IMR-90 (cell line): Measurements from ENCODE around the gene LLGL1. TPM values are rescaled to one million over a fixed set of nuclear protein-coding genes. Genes with fewer than 3 reads are reported as not detected.
A peak's percentile ranks its signal among the peaks of the same experiment; 100 is the strongest.

Experiments used
- ATAC-seq: fragments of 200-7000 bp; cut with Tn5 transposase; 2 replicates; pipeline ENCODE4 v1.9.1; 2020; ENCODE audit warnings: low read depth, mild to moderate bottlenecking, moderate library complexity
- BruUV-seq: library from RNA; stranded (reverse); fragments of 400-500 nt; replicated peaks from 2 replicates; lab custom pipeline; 2021; lab: Mats Ljungman, UMichigan
- CTCF ChIA-PET: fragments of 300-600 bp; formaldehyde crosslinking; extraction: SDS; loops from one replicate; lab custom pipeline; 2021; ENCODE audit warnings: antibody characterized with exemption; lab: Yijun Ruan, JAX
- POLR2A ChIA-PET: fragments of 300-600 bp; sonication (Branson Sonifier 250); formaldehyde crosslinking; loops from one replicate; lab custom pipeline; 2022; ENCODE audit warnings: antibody characterized with exemption; ENCODE audit not compliant: unreplicated experiment; lab: Charles Lee
- DNase-seq: peaks from one replicate; pipeline ENCODE4 v3.0.0; 2013
- H2AFZ ChIP-seq: replicated peaks from 2 replicates; pipeline ENCODE3; 2013; ENCODE audit warnings: low read length, mild to moderate bottlenecking; ENCODE audit not compliant: poor library complexity
- H2AK5ac ChIP-seq: 2 replicates; pipeline ENCODE4 v1.6.1; 2013; ENCODE audit warnings: low read depth, low read length, inconsistent platforms
- H2AK9ac ChIP-seq: replicated peaks from 2 replicates; pipeline ENCODE3; 2013; ENCODE audit warnings: mild to moderate bottlenecking, low read depth, low read length, moderate library complexity; ENCODE audit not compliant: poor library complexity
- H2BK120ac ChIP-seq: 2 replicates; pipeline ENCODE4 v1.6.1; 2013; ENCODE audit warnings: low read depth, low read length, inconsistent platforms
- H2BK15ac ChIP-seq: 3 replicates; pipeline ENCODE4 v1.6.1; 2013; ENCODE audit warnings: low read depth, low read length, inconsistent platforms
- H2BK20ac ChIP-seq: 2 replicates; pipeline ENCODE4 v1.6.1; 2013; ENCODE audit warnings: low read depth, mild to moderate bottlenecking, inconsistent platforms, low read length, moderate library complexity
- H2BK5ac ChIP-seq: 2 replicates; pipeline ENCODE4 v1.6.1; 2013; ENCODE audit warnings: mild to moderate bottlenecking, low read depth, low read length, inconsistent platforms; ENCODE audit not compliant: poor library complexity, severe bottlenecking
- H3K14ac ChIP-seq: replicated peaks from 2 replicates; pipeline ENCODE4 v1.6.1; 2013; ENCODE audit warnings: low read depth, low read length, inconsistent platforms
- H3K18ac ChIP-seq: 2 replicates; pipeline ENCODE4 v1.6.1; 2013; ENCODE audit warnings: low read depth, low read length, control low read depth
- H3K23ac ChIP-seq: 2 replicates; pipeline ENCODE4 v1.6.1; 2013; ENCODE audit warnings: low read depth, low read length, inconsistent platforms
- H3K27ac ChIP-seq: 2 replicates; pipeline ENCODE4 v1.5.1; 2013; ENCODE audit warnings: mild to moderate bottlenecking, control low read depth, low read length; ENCODE audit not compliant: insufficient read depth
- H3K27me3 ChIP-seq: 2 replicates; pipeline ENCODE4 v1.6.1; 2013; ENCODE audit warnings: low read length; ENCODE audit not compliant: control insufficient read depth, insufficient read depth
- H3K36me3 ChIP-seq: 2 replicates; pipeline ENCODE4 v1.6.1; 2013; ENCODE audit warnings: low read length, mixed read lengths; ENCODE audit not compliant: control insufficient read depth, insufficient read depth
- H3K4ac ChIP-seq: 2 replicates; pipeline ENCODE4 v1.6.1; 2013; ENCODE audit warnings: low read depth, low read length, inconsistent platforms
- H3K4me1 ChIP-seq: 2 replicates; pipeline ENCODE4 v1.6.1; 2013; ENCODE audit warnings: low read length, mixed read lengths; ENCODE audit not compliant: control insufficient read depth, insufficient read depth
- H3K4me2 ChIP-seq: 2 replicates; pipeline ENCODE4 v1.6.1; 2013; ENCODE audit warnings: low read depth, mild to moderate bottlenecking, control low read depth, low read length, moderate library complexity
- H3K4me3 ChIP-seq: 2 replicates; pipeline ENCODE4 v1.5.1; 2013; ENCODE audit warnings: low read depth, mild to moderate bottlenecking, control low read depth, low read length, moderate library complexity; ENCODE audit not compliant: insufficient read depth
- H3K56ac ChIP-seq: 2 replicates; pipeline ENCODE4 v1.6.1; 2013; ENCODE audit warnings: low read length, inconsistent platforms; ENCODE audit not compliant: insufficient read depth; ENCODE audit errors: extremely low read depth
- H3K79me1 ChIP-seq, 2 experiments: 2 replicates each; pipeline ENCODE4 v1.6.1; 2013; ENCODE audit warnings: low read length in 2 of 2, inconsistent platforms in 1 of 2, low read depth in 1 of 2
- H3K9ac ChIP-seq: 2 replicates; pipeline ENCODE4 v1.6.1; 2013; ENCODE audit warnings: low read depth, low read length, control low read depth
- H3K9me1 ChIP-seq: 2 replicates; pipeline ENCODE4 v1.6.1; 2013; ENCODE audit warnings: low read length, inconsistent platforms; ENCODE audit not compliant: insufficient read depth
- H3K9me3 ChIP-seq: 2 replicates; pipeline ENCODE4 v1.6.1; 2013; ENCODE audit warnings: low read length; ENCODE audit not compliant: control insufficient read depth, insufficient read depth
- H4K20me1 ChIP-seq: 2 replicates; pipeline ENCODE4 v1.6.1; 2013; ENCODE audit warnings: low read length, inconsistent platforms; ENCODE audit not compliant: insufficient read depth
- H4K5ac ChIP-seq: 2 replicates; pipeline ENCODE4 v1.6.1; 2013; ENCODE audit warnings: mild to moderate bottlenecking, low read depth, low read length, control low read depth
- H4K8ac ChIP-seq, 2 experiments: 2 replicates each; pipeline ENCODE4 v1.6.1; 2013; ENCODE audit warnings: low read depth in 2 of 2, low read length in 2 of 2, control low read depth in 1 of 2, inconsistent platforms in 1 of 2
- H4K91ac ChIP-seq: 2 replicates; pipeline ENCODE4 v1.6.1; 2013; ENCODE audit warnings: low read depth, low read length, inconsistent platforms; ENCODE audit not compliant: insufficient read depth
- BHLHE40 ChIP-seq: fragments of 150-350 bp; IDR thresholded peaks from 2 replicates; pipeline ENCODE4 v1.6.1; 2016; ENCODE audit warnings: mild to moderate bottlenecking, low read depth, low read length
- CEBPB ChIP-seq: IDR thresholded peaks from 2 replicates; pipeline ENCODE4 v1.6.1; 2012; ENCODE audit warnings: low read depth, low read length, improper control_type of control experiment
- FOS ChIP-seq: fragments of 150-350 bp; IDR thresholded peaks from 2 replicates; pipeline ENCODE4 v1.6.1; 2016; ENCODE audit warnings: low read depth, low read length
- MAFK ChIP-seq: IDR thresholded peaks from 2 replicates; pipeline ENCODE4 v1.6.1; 2012; ENCODE audit warnings: low read depth, low read length, improper control_type of control experiment
- MAZ ChIP-seq: IDR thresholded peaks from 2 replicates; pipeline ENCODE4 v1.6.1; 2012; ENCODE audit warnings: low read depth, mild to moderate bottlenecking, low read length, improper control_type of control experiment, moderate library complexity, borderline replicate concordance
- MXI1 ChIP-seq: IDR thresholded peaks from 2 replicates; pipeline ENCODE4 v1.6.1; 2012; ENCODE audit warnings: low read depth, mild to moderate bottlenecking, low read length, moderate library complexity, borderline replicate concordance
- POLR2A ChIP-seq: IDR thresholded peaks from 2 replicates; pipeline ENCODE4 v1.6.1; 2012; ENCODE audit warnings: mild to moderate bottlenecking, low read depth, low read length
- RFX5 ChIP-seq: IDR thresholded peaks from 2 replicates; pipeline ENCODE4 v1.8.0; 2012; ENCODE audit warnings: low read depth, mild to moderate bottlenecking, low read length, moderate library complexity
- SMC3 ChIP-seq: fragments of 150-350 bp; IDR thresholded peaks from 2 replicates; pipeline ENCODE4 v1.6.1; 2016; ENCODE audit warnings: low read depth, mild to moderate bottlenecking, antibody characterized with exemption, low read length, moderate library complexity
- whole genome bisulfite sequencing, 2 experiments: methylation state at CpG; one replicate each; pipeline versions ENCODE4 v1.1.5 to v1.1.7; 2013; ENCODE audit warnings: missing lambda C conversion rate in 2 of 2; ENCODE audit not compliant: insufficient read length in 1 of 2; ENCODE audit errors: extremely low coverage in 2 of 2; 5-methylcytosine and 5-hydroxymethylcytosine counted together
- dilution Hi-C: fragments of 300-500 bp; cut with HindIII; formaldehyde crosslinking; loops from one replicate; pipeline ENCODE4 v1.14.3; 2018; ENCODE audit warnings: low sequenced_read_pairs; ENCODE audit not compliant: unreplicated experiment
- in situ Hi-C: fragments of 300-500 bp; cut with MboI; formaldehyde crosslinking; loops from 3 replicates; pipeline ENCODE4 v1.14.3; 2019; ENCODE audit warnings: low sequenced_read_pairs, inconsistent platforms, mixed read lengths
- intact Hi-C: fragments of 100-400 bp; cut with micrococcal nuclease; formaldehyde crosslinking; loops from 2 replicates; pipeline ENCODE4 v1.10.0; 2022
- polyA plus RNA-seq, 3 experiments: library from polyadenylated mRNA; depleted of rRNA; stranded (reverse); fragments of >200 nt; gene quantifications; 2 replicates each; pipeline ENCODE4 v1.2.3, GENCODE V29; 2012; ENCODE audit warnings: low replicate concordance in 1 of 3
- total RNA-seq: library from RNA; depleted of rRNA; stranded (reverse); fragments of >200 nt; gene quantifications from 2 replicates; pipeline ENCODE4 v1.2.3, GENCODE V29; 2012
- TF ChIP-seq, protein P1 (sequence below): fragments of 150-350 bp; IDR thresholded peaks from 2 replicates; pipeline ENCODE4 v1.6.1; 2016; ENCODE audit warnings: low read depth, mild to moderate bottlenecking, low read length, moderate library complexity, borderline replicate concordance

LLGL1 gene
- total and polyA plus RNA-seq, 2 of the 4 experiments (the other 2 are of a cell fraction), result 40.1 to 52.9 TPM

DNA sequence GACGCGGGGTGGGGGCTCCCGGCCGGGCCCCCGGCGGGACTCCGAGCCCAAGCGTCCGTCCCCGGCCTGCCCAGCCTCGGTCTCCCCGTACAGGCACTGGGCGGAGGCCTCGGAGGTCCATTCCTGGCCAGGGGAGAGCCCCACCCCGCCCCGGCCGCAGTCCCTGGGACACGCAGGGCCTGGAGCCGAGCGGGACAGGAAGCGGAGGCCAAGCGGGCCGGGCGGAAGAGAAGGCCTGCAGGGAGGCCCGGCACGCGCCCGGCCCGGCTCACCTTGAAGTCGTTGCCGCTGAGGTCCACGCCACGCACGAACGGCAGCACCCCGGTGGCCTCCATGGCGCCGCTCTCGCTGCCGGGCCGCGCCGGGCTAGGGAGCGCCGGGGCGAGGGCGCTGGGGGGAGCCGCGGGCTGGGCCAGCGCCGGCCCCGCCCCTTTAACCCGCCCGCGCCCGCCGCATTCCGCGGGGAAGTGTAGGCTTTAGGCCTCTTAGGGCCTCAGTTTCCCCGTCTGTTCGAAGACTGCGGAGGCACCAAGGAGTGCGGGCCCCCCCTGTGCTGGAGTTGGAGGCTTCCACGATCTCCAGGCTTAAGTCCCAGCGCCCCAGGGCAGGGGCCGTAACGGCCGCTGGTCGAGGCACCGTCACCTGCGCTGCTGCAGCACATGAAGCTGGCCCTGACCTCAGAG lies 33.1 kb downstream of the LLGL1 start, which contains the start of gene FLII:
Gene FLII, minus strand, starts transcription at position 383 of the 683 bp plus-strand sequence. Its CDS starts 48 bp downstream, at position 335.
- Histone ChIP-seq H3K9me3 (no peaks in the 10 kb centered on the region), H4K8ac (peak within 1 kb of the TSS; percentile 51 to 99), H2BK5ac (peak within 1 kb of the TSS; percentile 99), H2AK5ac (peak within 1 kb of the TSS; percentile 97), H4K91ac (peak within 1 kb of the TSS; percentile 100), H3K27ac (peak within 1 kb of the TSS; percentile 94), H3K36me3 (peaks cover 35% of the 10 kb centered on the region), H2AK9ac (peak within 1 kb of the TSS; percentile 100), H3K4me3 (peak within 1 kb of the TSS; percentile 100), H3K4me2 (peak within 1 kb of the TSS; percentile 98), H3K56ac (peak within 1 kb of the TSS; percentile 94), H3K27me3 (no peaks in the 10 kb centered on the region), H3K23ac (peak within 1 kb of the TSS; percentile 100), H3K18ac (peak within 1 kb of the TSS; percentile 99), H4K20me1 (peaks cover 25% of the 10 kb centered on the region), H3K79me1 (peaks cover 27 to 84% of the 10 kb centered on the region in 2 experiments), H2BK20ac (peak within 1 kb of the TSS; percentile 20), H2AFZ (peak within 1 kb of the TSS; percentile 99), H3K9me1 (peaks cover 12% of the 10 kb centered on the region; the same call in 1 of the 2 replicates), H3K4me1 (peaks cover 18% of the 10 kb centered on the region), H2BK15ac (no peak within 1 kb of the TSS; the same call in 2 of the 3 replicates), H3K4ac (peak within 1 kb of the TSS; percentile 100), H3K9ac (peak within 1 kb of the TSS; percentile 96), H4K5ac (peak within 1 kb of the TSS; percentile 98), H2BK120ac (peak within 1 kb of the TSS; percentile 95), H3K14ac (peak within 1 kb of the TSS; percentile 100)
- no TSS peak for BruUV-seq
- WGBS, 2 experiments, result 3% methylated on average over 45 of the region's 71 CpGs; no CpG with 5 or more reads in 1 of the 2 experiments
- no peak for TF ChIP-seq MAFK
- no peak for TF ChIP-seq BHLHE40
- TF ChIP-seq SMC3, result no peak
- peak; percentile 7; the same call in 1 of the 2 replicates for TF ChIP-seq MAZ
- TF ChIP-seq POLR2A, result peak; percentile 67
- no peak for TF ChIP-seq CEBPB
- no peak for TF ChIP-seq FOS
- no peak for TF ChIP-seq RFX5
- no peak for TF ChIP-seq MXI1
- TF ChIP-seq, protein P1, sequence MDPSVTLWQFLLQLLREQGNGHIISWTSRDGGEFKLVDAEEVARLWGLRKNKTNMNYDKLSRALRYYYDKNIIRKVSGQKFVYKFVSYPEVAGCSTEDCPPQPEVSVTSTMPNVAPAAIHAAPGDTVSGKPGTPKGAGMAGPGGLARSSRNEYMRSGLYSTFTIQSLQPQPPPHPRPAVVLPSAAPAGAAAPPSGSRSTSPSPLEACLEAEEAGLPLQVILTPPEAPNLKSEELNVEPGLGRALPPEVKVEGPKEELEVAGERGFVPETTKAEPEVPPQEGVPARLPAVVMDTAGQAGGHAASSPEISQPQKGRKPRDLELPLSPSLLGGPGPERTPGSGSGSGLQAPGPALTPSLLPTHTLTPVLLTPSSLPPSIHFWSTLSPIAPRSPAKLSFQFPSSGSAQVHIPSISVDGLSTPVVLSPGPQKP, result no peak
- ATAC-seq (peak; percentile 64), DNase-seq (peak; percentile 17)
- dilution Hi-C loops (no loop called here), in situ Hi-C loops (no loop called here), intact Hi-C loops (loop anchor here (2.0 kb wide), 1 partner anchor 34 kb away; the partner anchor contains the start of gene LLGL1)
- CTCF ChIA-PET, result no interaction called here
- POLR2A ChIA-PET, result no interaction called here
